WTC11 (cell line): ENCODE results near the gene EPB41L4B.

Experiments
- CREB1 ChIP-seq: sonication (generic); formaldehyde crosslinking; IDR thresholded peaks from 2 replicates; pipeline ENCODE4 v1.8.0; 2023; ENCODE audit warnings: mild to moderate bottlenecking, missing genetic modification reagents
- ELF4 ChIP-seq: sonication (generic); formaldehyde crosslinking; IDR thresholded peaks from 2 replicates; pipeline ENCODE4 v1.8.1; 2022; ENCODE audit warnings: low read depth, mild to moderate bottlenecking, moderate library complexity, missing genetic modification reagents
- ESRRA ChIP-seq: sonication (generic); formaldehyde crosslinking; IDR thresholded peaks from 2 replicates; pipeline ENCODE4 v1.8.1; 2022; ENCODE audit warnings: mild to moderate bottlenecking, missing genetic modification reagents, borderline replicate concordance
- FOXK1 ChIP-seq: sonication (generic); formaldehyde crosslinking; IDR thresholded peaks from 2 replicates; pipeline ENCODE4 v1.8.0; 2022; ENCODE audit warnings: mild to moderate bottlenecking, moderate library complexity, missing genetic modification reagents
- IRF2 ChIP-seq: sonication (generic); formaldehyde crosslinking; IDR thresholded peaks from 2 replicates; pipeline ENCODE4 v1.8.0; 2022; ENCODE audit warnings: low read depth, missing genetic modification reagents, borderline replicate concordance
- MAX ChIP-seq: sonication (generic); formaldehyde crosslinking; IDR thresholded peaks from 2 replicates; pipeline ENCODE4 v1.8.0; 2022; ENCODE audit warnings: mild to moderate bottlenecking, missing genetic modification reagents
- NFYB ChIP-seq: sonication (generic); formaldehyde crosslinking; conservative IDR thresholded peaks from 2 replicates; pipeline ENCODE4 v1.8.0; 2022; ENCODE audit warnings: low read depth, missing genetic modification reagents
- NR2C2 ChIP-seq: sonication (generic); formaldehyde crosslinking; IDR thresholded peaks from 2 replicates; pipeline ENCODE4 v1.8.0; 2022; ENCODE audit warnings: mild to moderate bottlenecking, missing genetic modification reagents
- TEAD4 ChIP-seq: sonication (generic); formaldehyde crosslinking; IDR thresholded peaks from 2 replicates; pipeline ENCODE4 v1.8.0; 2022; ENCODE audit warnings: mild to moderate bottlenecking, missing genetic modification reagents
- ZNF416 ChIP-seq: fragments of 250-450 bp; sonication (Bioruptor Pico); IDR thresholded peaks from 2 replicates; pipeline ENCODE4 v1.9.0; 2021; ENCODE audit warnings: mild to moderate bottlenecking, inconsistent platforms
- TF ChIP-seq, protein P1 (sequence below): fragments of 200-600 bp; IDR thresholded peaks from 2 replicates; pipeline ENCODE4 v1.8.0; 2022; ENCODE audit warnings: antibody characterized with exemption
- TF ChIP-seq, protein P2 (sequence below): sonication (generic); formaldehyde crosslinking; IDR thresholded peaks from 2 replicates; pipeline ENCODE4 v1.8.0; 2022; ENCODE audit warnings: mild to moderate bottlenecking, missing genetic modification reagents

- TF ChIP-seq, protein P1, sequence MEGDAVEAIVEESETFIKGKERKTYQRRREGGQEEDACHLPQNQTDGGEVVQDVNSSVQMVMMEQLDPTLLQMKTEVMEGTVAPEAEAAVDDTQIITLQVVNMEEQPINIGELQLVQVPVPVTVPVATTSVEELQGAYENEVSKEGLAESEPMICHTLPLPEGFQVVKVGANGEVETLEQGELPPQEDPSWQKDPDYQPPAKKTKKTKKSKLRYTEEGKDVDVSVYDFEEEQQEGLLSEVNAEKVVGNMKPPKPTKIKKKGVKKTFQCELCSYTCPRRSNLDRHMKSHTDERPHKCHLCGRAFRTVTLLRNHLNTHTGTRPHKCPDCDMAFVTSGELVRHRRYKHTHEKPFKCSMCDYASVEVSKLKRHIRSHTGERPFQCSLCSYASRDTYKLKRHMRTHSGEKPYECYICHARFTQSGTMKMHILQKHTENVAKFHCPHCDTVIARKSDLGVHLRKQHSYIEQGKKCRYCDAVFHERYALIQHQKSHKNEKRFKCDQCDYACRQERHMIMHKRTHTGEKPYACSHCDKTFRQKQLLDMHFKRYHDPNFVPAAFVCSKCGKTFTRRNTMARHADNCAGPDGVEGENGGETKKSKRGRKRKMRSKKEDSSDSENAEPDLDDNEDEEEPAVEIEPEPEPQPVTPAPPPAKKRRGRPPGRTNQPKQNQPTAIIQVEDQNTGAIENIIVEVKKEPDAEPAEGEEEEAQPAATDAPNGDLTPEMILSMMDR = no peak
- TF ChIP-seq, protein P2, sequence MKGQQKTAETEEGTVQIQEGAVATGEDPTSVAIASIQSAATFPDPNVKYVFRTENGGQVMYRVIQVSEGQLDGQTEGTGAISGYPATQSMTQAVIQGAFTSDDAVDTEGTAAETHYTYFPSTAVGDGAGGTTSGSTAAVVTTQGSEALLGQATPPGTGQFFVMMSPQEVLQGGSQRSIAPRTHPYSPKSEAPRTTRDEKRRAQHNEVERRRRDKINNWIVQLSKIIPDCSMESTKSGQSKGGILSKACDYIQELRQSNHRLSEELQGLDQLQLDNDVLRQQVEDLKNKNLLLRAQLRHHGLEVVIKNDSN (CRISPR knock-in tag) = no peak
- TF ChIP-seq TEAD4 (CRISPR knock-in tag) = no peak
- no peak for TF ChIP-seq ELF4
- no peak for TF ChIP-seq ZNF416 (CRISPR knock-in tag)
- TF ChIP-seq FOXK1 = no peak
- no peak for TF ChIP-seq NR2C2 (CRISPR knock-in tag)
- no peak for TF ChIP-seq MAX (CRISPR knock-in tag)
- TF ChIP-seq IRF2 (CRISPR knock-in tag) = no peak
- no peak for TF ChIP-seq NFYB
- no peak for TF ChIP-seq CREB1 (CRISPR knock-in tag)
- no peak for TF ChIP-seq ESRRA
Measured at GRCh38 chr9:109166171-109166770, 154.6 kb downstream of the EPB41L4B start.
